Ovary (tissue), 3 donors: ENCODE data around the gene UQCC2.

Experiments used
- EP300 ChIP-seq: sonication (generic); formaldehyde crosslinking; IDR thresholded peaks from one replicate; pipeline ENCODE4 v1.6.1; 2017; ENCODE audit warnings: antibody characterized with exemption
- POLR2A ChIP-seq: fragments of 450-650 bp; IDR thresholded peaks from one replicate; pipeline ENCODE4 v1.6.1; 2017; ENCODE audit warnings: antibody characterized with exemption, mild to moderate bottlenecking, moderate library complexity
- TF ChIP-seq, protein P1 (sequence below), 3 donors: fragments of 450-650 bp in 2 of 3; fragments of 200-600 bp in 1 of 3; IDR thresholded peaks; one replicate each; pipeline versions ENCODE4 v1.5.1 to v1.8.0; 2016 to 2022; ENCODE audit warnings: antibody characterized with exemption in 3 of 3, mild to moderate bottlenecking in 1 of 3
- donor health status: DM: no; HTN: no; CAD: no.

DNA sequence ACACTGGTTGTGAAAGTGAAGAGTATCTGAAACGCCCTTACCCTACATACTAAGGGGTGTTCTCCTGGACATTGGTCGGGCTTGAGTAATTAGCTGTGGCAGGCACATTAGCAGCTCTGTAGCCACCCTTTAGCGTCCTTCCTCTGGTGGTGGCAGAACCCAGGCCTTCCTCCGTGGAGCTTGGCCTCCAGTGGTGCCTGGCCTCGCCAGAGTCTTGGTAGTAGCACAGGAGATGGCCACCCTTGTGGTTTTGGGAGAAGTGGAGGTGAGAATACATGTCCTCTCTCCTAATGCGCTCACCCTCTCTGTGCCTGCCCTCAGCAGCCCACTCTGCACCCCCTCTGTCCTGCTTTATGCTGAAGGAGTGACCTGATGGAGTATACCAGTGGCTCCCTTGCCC lies 17.6 kb upstream of the UQCC2 start:
- TF ChIP-seq, protein P1, sequence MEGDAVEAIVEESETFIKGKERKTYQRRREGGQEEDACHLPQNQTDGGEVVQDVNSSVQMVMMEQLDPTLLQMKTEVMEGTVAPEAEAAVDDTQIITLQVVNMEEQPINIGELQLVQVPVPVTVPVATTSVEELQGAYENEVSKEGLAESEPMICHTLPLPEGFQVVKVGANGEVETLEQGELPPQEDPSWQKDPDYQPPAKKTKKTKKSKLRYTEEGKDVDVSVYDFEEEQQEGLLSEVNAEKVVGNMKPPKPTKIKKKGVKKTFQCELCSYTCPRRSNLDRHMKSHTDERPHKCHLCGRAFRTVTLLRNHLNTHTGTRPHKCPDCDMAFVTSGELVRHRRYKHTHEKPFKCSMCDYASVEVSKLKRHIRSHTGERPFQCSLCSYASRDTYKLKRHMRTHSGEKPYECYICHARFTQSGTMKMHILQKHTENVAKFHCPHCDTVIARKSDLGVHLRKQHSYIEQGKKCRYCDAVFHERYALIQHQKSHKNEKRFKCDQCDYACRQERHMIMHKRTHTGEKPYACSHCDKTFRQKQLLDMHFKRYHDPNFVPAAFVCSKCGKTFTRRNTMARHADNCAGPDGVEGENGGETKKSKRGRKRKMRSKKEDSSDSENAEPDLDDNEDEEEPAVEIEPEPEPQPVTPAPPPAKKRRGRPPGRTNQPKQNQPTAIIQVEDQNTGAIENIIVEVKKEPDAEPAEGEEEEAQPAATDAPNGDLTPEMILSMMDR (IDR thresholded peaks at IDR 0.05) = no peak
- TF ChIP-seq EP300 (no peak), POLR2A (no peak)
